Measurements from ENCODE around the gene TACSTD2. TPM values are rescaled to one million over a fixed set of nuclear protein-coding genes. Genes with fewer than 3 reads are reported as not detected.
"Not testable (repeated sequence)": the region's sequence is repeated elsewhere in the genome, so short reads cannot be mapped to it uniquely, and the experiment has no call there.

TACSTD2 gene
- total RNA-seq, 2 donors from 2014 or later = 101 to 106 TPM

- DNase-seq = no peak
- WGBS, 2 donors = 82 to 91% methylated on average over 2 of the region's 2 CpGs
- H3K27me3 ChIP-seq = no peaks in the 10 kb centered on the region
- H3K9me3 ChIP-seq = peaks cover 0 to 5% (median 0%) of the 10 kb centered on the region in 3 donors
- intact Hi-C loops (cut with DNase I) = no loop called here
- ATAC-seq = no peak
- TF ChIP-seq POLR2A (IDR thresholded peaks at IDR 0.05) (no peak), CTCF (IDR thresholded peaks at IDR 0.05) (no peak)
- H3K27ac ChIP-seq = no peak overlapping the region
- H3K4me1 ChIP-seq = peaks cover 10% of the 10 kb centered on the region
- H3K4me3 ChIP-seq = no peak overlapping the region
- H3K36me3 ChIP-seq (replicated peaks in 1 of 2; ENCODE audit: insufficient read depth in 1 of 2, low read depth in 2 of 2) = no peaks in the 10 kb centered on the region
These were observed 34.9 kb upstream of the TACSTD2 start for GRCh38 chr1:58611861-58612385.

- ATAC-seq = peak; percentile 24
- TF ChIP-seq CTCF (IDR thresholded peaks at IDR 0.05) (no peak), POLR2A (IDR thresholded peaks at IDR 0.05) (no peak)
These were observed 31.9 kb upstream of the TACSTD2 start for GRCh38 chr1:58608945-58609344.

GRCh38 chr1:58608297-58608696, 31.2 kb upstream of the TACSTD2 start:
- intact Hi-C loops (cut with DNase I) = no loop called here
- H3K27me3 ChIP-seq = no peaks in the 10 kb centered on the region
- H3K9me3 ChIP-seq = peaks cover 0 to 5% (median 0%) of the 10 kb centered on the region in 3 donors
- peaks cover 10% of the 10 kb centered on the region for H3K4me1 ChIP-seq
- H3K27ac ChIP-seq = no peak overlapping the region
- no peaks in the 10 kb centered on the region for H3K36me3 ChIP-seq (replicated peaks in 1 of 2; ENCODE audit: insufficient read depth in 1 of 2, low read depth in 2 of 2)
- DNase-seq = no peak
- no peak overlapping the region for H3K4me3 ChIP-seq
- TF ChIP-seq CTCF (IDR thresholded peaks at IDR 0.05) (no peak), POLR2A (IDR thresholded peaks at IDR 0.05) (no peak)
- ATAC-seq = no peak

More at GRCh38 chr1:58608945-58609344, 31.9 kb upstream of the TACSTD2 start:
- intact Hi-C loops (cut with DNase I) = no loop called here
- Histone ChIP-seq H3K9me3 (peaks cover 0 to 5% (median 0%) of the 10 kb centered on the region in 3 donors), H3K27ac (no peak overlapping the region), H3K36me3 (replicated peaks in 1 of 2; ENCODE audit: insufficient read depth in 1 of 2, low read depth in 2 of 2) (no peaks in the 10 kb centered on the region), H3K4me3 (no peak overlapping the region), H3K27me3 (no peaks in the 10 kb centered on the region), H3K4me1 (peaks cover 10% of the 10 kb centered on the region)
- no peak for DNase-seq
- WGBS, 2 donors = 79 to 82% methylated on average over 2 of the region's 2 CpGs

GRCh38 chr1:58607391-58607790, 30.3 kb upstream of the TACSTD2 start:
- TF ChIP-seq POLR2A (IDR thresholded peaks at IDR 0.05) = no peak
- TF ChIP-seq CTCF (IDR thresholded peaks at IDR 0.05) = no peak
- H3K4me3 ChIP-seq = no peak overlapping the region
- no peaks in the 10 kb centered on the region for H3K27me3 ChIP-seq
- no peak overlapping the region for H3K27ac ChIP-seq
- 85 to 91% methylated on average over 3 of the region's 3 CpGs for WGBS, 2 donors
- no peaks in the 10 kb centered on the region for H3K36me3 ChIP-seq (replicated peaks in 1 of 2; ENCODE audit: insufficient read depth in 1 of 2, low read depth in 2 of 2)
- ATAC-seq (no peak), DNase-seq (no peak)
- intact Hi-C loops (cut with DNase I) = no loop called here
- H3K9me3 ChIP-seq = peaks cover 0 to 3% (median 0%) of the 10 kb centered on the region in 3 donors
- H3K4me1 ChIP-seq = peaks cover 10% of the 10 kb centered on the region

GRCh38 chr1:58601921-58602320, 24.9 kb upstream of the TACSTD2 start:
- H3K4me3 ChIP-seq; H3K27ac ChIP-seq; H3K36me3 ChIP-seq (replicated peaks in 1 of 2; ENCODE audit: insufficient read depth in 1 of 2, low read depth in 2 of 2); H3K9me3 ChIP-seq; H3K27me3 ChIP-seq; H3K4me1 ChIP-seq; intact Hi-C loops (cut with DNase I); ATAC-seq; DNase-seq: not testable (repeated sequence)
- 96 to 100% methylated on average over 1 of the region's 1 CpG for WGBS, 2 donors
